ENCODE results near the gene NUP155. TPM values are rescaled to one million over a fixed set of nuclear protein-coding genes. Genes with fewer than 3 reads are reported as not detected.

NUP155 gene
- total RNA-seq, 1 donor from 2014 or later = 62.3 TPM

GRCh38 chr5:37326536-37326935 is 44.4 kb downstream of the NUP155 start:
- DNase-seq (ENCODE audit: low spot score in 2 of 2) = no peak
- Histone ChIP-seq H3K36me3 (peaks cover 74 to 95% of the 10 kb centered on the region in 2 donors), H3K9me3 (no peaks in the 10 kb centered on the region), H3K4me1 (no peaks in the 10 kb centered on the region), H3K27ac (no peak overlapping the region), H3K4me3 (no peak overlapping the region), H3K27me3 (no peaks in the 10 kb centered on the region)
- TF ChIP-seq CTCF (IDR thresholded peaks at IDR 0.05) = no peak
- intact Hi-C loops (cut with DNase I) = loop anchor here (10.0 kb wide), 1 partner anchor 142 kb away; no protein-coding TSS in a partner anchor

- no peak for DNase-seq (ENCODE audit: low spot score in 2 of 2)
- Histone ChIP-seq H3K9me3 (no peaks in the 10 kb centered on the region), H3K4me3 (no peak overlapping the region), H3K27me3 (no peaks in the 10 kb centered on the region), H3K4me1 (no peaks in the 10 kb centered on the region), H3K27ac (no peak overlapping the region), H3K36me3 (peaks cover 70 to 93% of the 10 kb centered on the region in 2 donors)
- no peak for TF ChIP-seq CTCF (IDR thresholded peaks at IDR 0.05)
- intact Hi-C loops (cut with DNase I) = loop anchor here (10.0 kb wide), 1 partner anchor 139 kb away; no protein-coding TSS in a partner anchor
Observed at GRCh38 chr5:37323607-37324006, 47.3 kb downstream of the NUP155 start.

- Histone ChIP-seq H3K9me3 (no peaks in the 10 kb centered on the region), H3K27ac (no peak overlapping the region), H3K27me3 (no peaks in the 10 kb centered on the region), H3K36me3 (peaks cover 64 to 90% of the 10 kb centered on the region in 2 donors), H3K4me3 (no peak overlapping the region), H3K4me1 (no peaks in the 10 kb centered on the region)
- no peak for TF ChIP-seq CTCF (IDR thresholded peaks at IDR 0.05)
- no peak for DNase-seq (ENCODE audit: low spot score in 2 of 2)
- intact Hi-C loops (cut with DNase I) = no loop called here
Observed at GRCh38 chr5:37319037-37319782, 51.7 kb downstream of the NUP155 start.

- H3K4me3 ChIP-seq = no peak overlapping the region
- H3K27me3 ChIP-seq = no peaks in the 10 kb centered on the region
- no peak for DNase-seq (ENCODE audit: low spot score in 2 of 2)
- H3K36me3 ChIP-seq = peaks cover 56 to 94% of the 10 kb centered on the region in 2 donors
- H3K4me1 ChIP-seq = no peaks in the 10 kb centered on the region
- H3K9me3 ChIP-seq = no peaks in the 10 kb centered on the region
- no peak for TF ChIP-seq CTCF (IDR thresholded peaks at IDR 0.05)
- intact Hi-C loops (cut with DNase I) = no loop called here
- H3K27ac ChIP-seq = no peak overlapping the region
Observed at GRCh38 chr5:37316027-37316426, 54.9 kb downstream of the NUP155 start.

GRCh38 chr5:37310360-37310759 is 60.5 kb downstream of the NUP155 start:
- H3K4me3 ChIP-seq = no peak overlapping the region
- no peaks in the 10 kb centered on the region for H3K27me3 ChIP-seq
- peaks cover 54 to 96% of the 10 kb centered on the region in 2 donors for H3K36me3 ChIP-seq
- no peaks in the 10 kb centered on the region for H3K4me1 ChIP-seq
- no peak overlapping the region for H3K27ac ChIP-seq
- intact Hi-C loops (cut with DNase I) = loop anchor here (5.0 kb wide), 1 partner anchor 278 kb away; no protein-coding TSS in a partner anchor
- DNase-seq (ENCODE audit: low spot score in 2 of 2) = no peak
- TF ChIP-seq CTCF (IDR thresholded peaks at IDR 0.05) = no peak
- H3K9me3 ChIP-seq = no peaks in the 10 kb centered on the region
